ENCODE results near the gene SAT2. TPM values are rescaled to one million over a fixed set of nuclear protein-coding genes. Genes with fewer than 3 reads are reported as not detected.
A peak's percentile ranks its signal among the peaks of the same experiment; 100 is the strongest.

The SAT2 gene
- total and polyA plus RNA-seq, 2 of the 13 experiments (the other 11 are each of a cell fraction or from before 2014, with no cell fraction given) = 37.6 to 93.7 TPM

- in situ Hi-C loops (cut with HindIII; ENCODE audit: extremely low pct_ligation_motif_present, low pct_unique_long_range_greater_than_20kb) = loop anchor here (5.0 kb wide), 2 partner anchors 56 to 86 kb away; partner anchors contain the start of genes DNAH2, TP53 and WRAP53
- Histone ChIP-seq H3K4me3 (replicated peaks in 1 of 3; ENCODE audit: insufficient read depth in 1 of 3, low read depth in 2 of 3, low read length in 3 of 3) (peak overlapping the region; percentile 38 to 64 (median 39)), H3K4me2 (ENCODE audit: low read depth, low read length) (peak overlapping the region; percentile 86), H3K4me1 (ENCODE audit: insufficient read depth, low read length) (peaks cover 56% of the 10 kb centered on the region), H3K36me3 (replicated peaks in 1 of 2; ENCODE audit: control insufficient read depth in 1 of 2, insufficient read depth in 2 of 2, low read length in 2 of 2) (no peaks in the 10 kb centered on the region), H3K27ac (ENCODE audit: extremely low read length, insufficient read depth, low read length) (peak overlapping the region; percentile 46), H3K79me2 (ENCODE audit: insufficient read depth, low read length) (peaks cover 8% of the 10 kb centered on the region), H3K9me3 (ENCODE audit: low read length) (no peaks in the 10 kb centered on the region), H2AFZ (ENCODE audit: low read length) (peak overlapping the region; percentile 81), H3K9ac (ENCODE audit: insufficient read depth, low read depth, low read length) (peak overlapping the region; percentile 60; the same call in 1 of the 2 replicates), H4K20me1 (ENCODE audit: insufficient read depth, low read length) (no peaks in the 10 kb centered on the region), H3K27me3 (ENCODE audit: control insufficient read depth in 1 of 2, insufficient read depth in 2 of 2, low read length in 2 of 2) (no peaks in the 10 kb centered on the region; a peak in 1 of 5 replicates)
- DNase-seq (ENCODE audit: low spot score) (peak; percentile 63), ATAC-seq (peak; percentile 19), FAIRE-seq (peak; percentile 40)
- WGBS (ENCODE audit: low lambda C conversion rate) = 0% methylated on average over 11 of the region's 11 CpGs
- intact Hi-C loops (cut with micrococcal nuclease; ENCODE audit: unreplicated experiment) = loop anchor here (5.0 kb wide), 2 partner anchors 41 to 56 kb away; partner anchors contain the start of genes TP53 and WRAP53
- no TSS peak for BruUV-seq (replicated peaks)
- CTCF ChIA-PET (ENCODE audit: low intra/inter-chr PET ratio, low total read pairs) = interaction anchor here (1.6 kb wide), 1 partner anchor 42 kb away, joined by 5 read pairs; no protein-coding TSS in a partner anchor
- POLR2A ChIA-PET = interaction anchor here (0.8 to 4.4 kb wide), 7 partner anchors 16 to 58 kb away, joined by 3 to 56 read pairs (median 9); partner anchors contain the start of genes ATP1B2, CD68, FXR2 and MPDU1
- TF ChIP-seq ZFP36L1 (CRISPR knock-in tag; IDR thresholded peaks at IDR 0.05) (no peak), CBX5 (CRISPR knock-in tag; IDR thresholded peaks at IDR 0.05; ENCODE audit: borderline replicate concordance) (no peak), ZBTB4 (CRISPR knock-in tag; IDR thresholded peaks at IDR 0.05; ENCODE audit: borderline replicate concordance) (0 out of 2 replicates have a peak, but pooled peaks have one; percentile 4), SRY (CRISPR knock-in tag; IDR thresholded peaks at IDR 0.05) (0 out of 2 replicates have a peak, but pooled peaks have one; percentile 45), MEIS2 (CRISPR knock-in tag; IDR thresholded peaks at IDR 0.05) (0 out of 2 replicates have a peak, but pooled peaks have one; percentile 30), ZNF362 (CRISPR knock-in tag; IDR thresholded peaks at IDR 0.05; ENCODE audit: borderline replicate concordance) (peak; percentile 10; the same call in 1 of the 2 replicates), PAXIP1 (CRISPR knock-in tag; conservative IDR thresholded peaks at IDR 0.05) (peak; percentile 32; the same call in 1 of the 2 replicates), SOX6 (IDR thresholded peaks at IDR 0.05) (no peak), SOX6 (CRISPR knock-in tag; IDR thresholded peaks at IDR 0.05) (peak; percentile 56), SALL1 (CRISPR knock-in tag; IDR thresholded peaks at IDR 0.05) (0 out of 2 replicates have a peak, but pooled peaks have one; percentile 13), MXD1 (CRISPR knock-in tag; IDR thresholded peaks at IDR 0.05) (peak; percentile 53; the same call in 1 of the 2 replicates), ZNF605 (CRISPR knock-in tag; IDR thresholded peaks at IDR 0.05) (0 out of 2 replicates have a peak, but pooled peaks have one; percentile 35)
Observed at GRCh38 chr17:7631398-7632380, 4.1 kb upstream of the SAT2 start.

Data from HepG2 (cell line).